GM19467 (cell line): ENCODE data around the gene SIK1.
"Not testable (repeated sequence)": the region's sequence is repeated elsewhere in the genome, so short reads cannot be mapped to it uniquely, and the experiment has no call there.

Experiments used
- ATAC-seq: cut with Tn5 transposase; IDR thresholded peaks from one replicate; pipeline ENCODE4 v1.9.1; 2021; ENCODE audit warnings: mild to moderate bottlenecking, moderate library complexity; ENCODE audit not compliant: unreplicated experiment

SIK1 gene

DNA sequence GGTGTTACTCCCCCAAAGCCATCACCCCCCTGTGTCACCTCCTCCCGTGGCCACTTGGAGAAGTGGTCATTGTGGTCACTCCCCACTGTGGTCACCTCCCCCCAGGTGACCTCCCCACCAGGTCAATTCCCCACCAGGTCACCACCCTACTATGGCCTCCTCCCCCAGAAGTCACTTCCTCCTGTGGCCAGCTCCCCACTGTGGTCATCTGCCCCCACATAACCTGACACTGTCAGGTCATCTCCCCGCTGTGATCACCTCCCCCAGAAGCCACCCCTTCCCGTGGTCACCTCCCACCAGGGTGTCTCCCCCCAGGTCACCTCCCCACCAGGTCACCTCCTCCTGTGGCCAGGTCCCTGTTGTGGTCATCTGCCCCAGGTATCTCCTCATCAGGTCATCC, 28.9 kb downstream of the SIK1 start:
- not testable (repeated sequence) for ATAC-seq

- not testable (repeated sequence) for ATAC-seq
Measured at GRCh38 chr21:43397439-43397808, 29.5 kb downstream of the SIK1 start.

- ATAC-seq: not testable (repeated sequence)
Measured at GRCh38 chr21:43396788-43397438, 30.0 kb downstream of the SIK1 start.

DNA sequence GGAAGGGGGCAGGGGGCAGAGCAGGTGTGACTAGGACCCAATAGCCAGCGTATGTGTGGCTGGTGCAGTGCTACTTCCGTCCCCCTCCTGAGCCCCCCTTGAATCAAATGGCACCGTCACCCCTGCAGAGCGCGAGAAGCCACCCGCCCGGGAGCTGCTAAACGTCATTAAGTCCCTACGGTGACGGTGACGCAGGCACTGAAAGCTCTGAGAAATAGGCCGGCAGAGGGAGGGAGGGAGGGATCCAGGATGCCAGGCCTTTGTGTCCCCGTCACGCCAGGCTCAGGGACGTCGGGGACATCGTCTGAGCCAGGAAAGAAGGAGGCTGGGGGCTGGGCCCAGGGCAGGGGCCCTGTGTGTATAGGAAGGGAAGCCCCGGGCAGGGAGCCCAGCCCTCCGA, 43.6 kb downstream of the SIK1 start:
- ATAC-seq: not testable (repeated sequence)

DNA sequence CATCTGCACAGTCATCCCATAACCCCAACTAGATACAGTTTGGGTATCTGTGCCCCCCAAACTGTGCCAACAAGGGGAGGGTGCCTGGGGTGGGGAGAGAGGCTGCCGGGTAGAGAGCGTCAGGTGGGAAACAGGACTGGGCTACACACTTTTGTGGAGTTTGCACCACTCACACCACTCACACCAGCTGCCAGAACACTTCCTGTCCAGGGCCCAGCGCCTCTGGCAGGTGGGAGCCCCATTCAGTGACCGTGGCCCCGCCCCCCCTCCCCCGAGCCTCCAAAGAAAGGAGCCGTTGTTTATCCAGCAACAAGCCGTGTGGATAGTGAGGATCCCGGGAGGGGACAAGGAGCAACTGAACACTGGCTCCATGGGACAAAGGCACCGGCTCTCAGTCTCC, 44.0 kb downstream of the SIK1 start:
- ATAC-seq: not testable (repeated sequence)

DNA sequence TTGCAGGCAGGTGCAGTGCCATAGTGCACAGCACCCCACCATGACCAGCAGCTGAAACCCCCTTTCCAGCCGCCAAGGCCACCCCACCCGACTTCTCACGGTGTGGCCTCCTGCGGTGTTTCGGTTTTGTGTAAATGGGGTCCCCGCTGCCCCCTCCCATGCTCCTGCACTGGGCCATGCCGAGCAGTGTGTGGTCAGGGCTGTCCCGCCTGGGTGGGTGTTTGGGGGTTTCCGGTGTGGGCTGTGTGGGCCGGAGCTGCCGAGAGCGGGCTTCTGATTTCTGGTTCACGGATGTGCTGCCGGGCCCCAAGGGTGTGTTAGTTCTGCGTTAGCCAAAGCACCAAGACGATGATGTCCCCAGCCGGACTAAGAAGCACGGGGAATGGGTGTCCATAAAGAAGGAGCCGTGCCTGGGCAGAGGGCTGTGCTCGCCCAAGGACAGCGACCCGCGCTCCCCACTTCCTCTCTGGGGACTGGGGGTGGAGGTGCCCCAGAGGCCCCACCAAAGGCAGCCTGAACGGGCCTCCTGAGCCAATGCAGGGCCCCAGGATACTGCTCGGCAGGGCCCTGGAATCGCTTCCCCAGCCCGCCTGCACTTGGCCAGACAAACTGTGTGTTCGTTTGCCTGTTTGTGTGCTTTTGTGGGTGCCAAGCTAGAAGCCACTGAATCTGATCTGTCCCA, 45.9 kb downstream of the SIK1 start:
- not testable (repeated sequence) for ATAC-seq

GRCh38 chr21:43380337-43380736, 46.6 kb downstream of the SIK1 start:
- not testable (repeated sequence) for ATAC-seq

GRCh38 chr21:43379626-43380122, 47.3 kb downstream of the SIK1 start:
- ATAC-seq: not testable (repeated sequence)

DNA sequence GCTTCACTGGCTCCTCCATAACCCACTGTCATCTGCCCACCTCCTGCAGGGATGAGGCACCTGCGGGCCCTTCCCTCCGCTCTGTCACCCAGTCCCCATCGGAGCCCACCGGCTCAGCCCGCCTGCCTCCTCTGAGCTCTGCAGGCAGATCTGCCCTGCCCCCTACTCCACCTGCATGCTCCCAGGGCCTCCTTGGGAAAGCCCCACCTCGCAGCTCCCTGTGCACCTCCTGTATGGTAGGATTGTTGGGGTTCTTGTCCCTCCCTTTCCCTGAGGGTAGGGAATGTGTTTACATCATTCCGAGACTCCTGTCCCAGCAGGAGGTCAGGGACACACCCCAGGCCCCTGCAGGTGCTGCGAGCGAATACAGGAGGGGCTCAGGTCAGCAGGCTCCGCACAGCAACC, 50.5 kb downstream of the SIK1 start:
- no peak for ATAC-seq

- no peak for ATAC-seq
Measured at GRCh38 chr21:43375837-43376477, 51.0 kb downstream of the SIK1 start.

- ATAC-seq: no peak
Measured at GRCh38 chr21:43375006-43375836, 51.7 kb downstream of the SIK1 start.

- no peak for ATAC-seq
Measured at GRCh38 chr21:43374228-43374885, 52.6 kb downstream of the SIK1 start.

GRCh38 chr21:43373362-43374227, 53.3 kb downstream of the SIK1 start:
- no peak for ATAC-seq

- ATAC-seq: no peak
Measured at GRCh38 chr21:43372663-43373361, 54.1 kb downstream of the SIK1 start.

DNA sequence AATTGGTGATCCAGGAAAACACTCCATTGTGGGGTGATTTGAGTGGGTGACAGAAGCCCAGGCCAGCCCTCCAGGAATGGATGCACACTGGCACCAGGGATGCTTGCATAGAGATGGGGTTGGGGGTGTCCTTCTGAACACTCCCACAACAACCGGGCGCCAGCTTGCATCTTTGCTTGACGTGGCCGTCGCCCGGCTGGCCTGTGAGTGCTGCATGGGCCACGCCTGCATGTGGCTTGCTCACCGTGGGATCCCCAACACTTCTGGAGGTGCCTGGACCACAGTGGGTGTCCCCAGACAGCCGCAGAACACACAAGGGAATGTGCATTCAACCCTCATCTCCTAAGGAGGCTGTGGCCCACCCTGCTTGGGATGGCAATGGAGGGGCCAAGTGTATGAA, 55.1 kb downstream of the SIK1 start:
- no peak for ATAC-seq

DNA sequence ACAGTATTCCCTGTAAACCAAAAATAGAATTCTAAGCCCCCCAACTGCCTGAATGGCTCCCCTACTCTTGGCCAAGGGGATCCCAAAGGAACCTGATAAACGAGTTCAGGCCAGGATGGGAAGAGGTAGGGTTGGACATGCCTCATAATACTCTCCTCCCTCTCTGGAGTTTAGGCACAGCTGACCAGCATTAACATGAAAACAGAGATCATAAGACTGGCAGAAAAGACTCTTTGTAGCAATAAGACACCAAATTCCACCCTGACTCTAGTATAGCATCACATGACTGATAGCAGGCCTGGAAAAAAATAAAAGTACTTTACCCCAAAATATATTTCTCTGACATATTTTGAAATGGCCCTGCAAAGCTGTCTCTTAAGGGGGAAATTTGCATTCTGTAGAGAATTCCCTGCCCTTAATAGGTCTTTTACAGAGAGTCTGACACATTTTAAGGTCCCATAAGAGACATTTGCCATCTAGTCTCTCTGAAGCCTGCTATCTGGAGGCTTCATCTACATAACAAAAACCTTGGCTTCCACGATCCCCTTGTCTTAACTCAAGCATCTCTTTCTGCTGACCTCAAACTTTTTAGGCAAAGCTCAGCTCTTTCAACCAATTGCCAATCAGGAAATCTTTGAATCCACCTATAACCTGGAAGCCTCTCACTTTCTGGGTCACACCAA, 55.9 kb downstream of the SIK1 start:
- ATAC-seq: no peak

DNA sequence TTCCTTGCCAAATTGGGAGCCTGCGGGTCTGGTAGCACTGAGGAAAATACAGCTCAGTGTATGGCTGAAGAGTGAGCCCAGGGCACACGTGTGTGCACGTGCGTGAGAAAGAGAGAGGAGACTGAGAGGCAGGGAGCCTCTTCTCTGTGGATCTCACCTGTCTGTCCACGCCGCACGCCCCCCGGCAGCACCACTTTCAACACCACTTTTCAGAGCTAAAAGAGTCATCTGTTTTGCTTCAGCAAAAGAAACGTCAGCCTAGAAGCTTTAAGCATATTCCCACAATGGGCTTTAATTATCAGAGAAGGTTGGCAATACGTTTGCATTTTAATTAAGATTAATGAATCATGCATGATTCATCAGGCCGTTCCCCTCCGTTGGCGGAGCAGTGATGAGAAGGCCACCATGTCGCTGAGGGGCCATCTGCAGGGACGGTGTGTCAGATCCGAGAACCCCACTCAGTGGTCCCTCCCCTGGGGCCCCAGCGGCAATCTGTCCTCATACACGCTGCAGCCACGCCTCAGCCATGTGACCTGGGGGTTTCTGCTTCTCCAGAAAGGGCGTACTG, 56.8 kb downstream of the SIK1 start:
- ATAC-seq: no peak

GRCh38 chr21:43369596-43370090, 57.3 kb downstream of the SIK1 start:
- ATAC-seq: no peak
